ENCODE measurements around the gene VSTM2B.

- TF ChIP-seq CTCF (IDR thresholded peaks at IDR 0.05) (no peak), POLR2A (IDR thresholded peaks at IDR 0.05) (no peak), EP300 (IDR thresholded peaks at IDR 0.05) (no peak)
Observed at GRCh38 chr19:29574510-29574909, 48.7 kb downstream of the VSTM2B start.
